Stimulated activated CD8-positive, alpha-beta memory T cell treated with anti-CD3 and anti-CD28 coated beads, Interleukin-4, amount 100 ng/mL, for 4 hours (primary cell): Measurements from ENCODE around the gene KIFC1.

Experiments used
- DNase-seq, 2 donors: peaks; one replicate each; pipeline ENCODE4 v3.0.0-alpha.2; 2020; ENCODE audit warnings: low read depth in 2 of 2, low spot score in 1 of 2

KIFC1 gene

GRCh38 chr6:33440649-33441309, 49.2 kb downstream of the KIFC1 start:
- no peak for DNase-seq

- DNase-seq: no peak
These were observed 49.8 kb downstream of the KIFC1 start for GRCh38 chr6:33441457-33441856.

- DNase-seq: no peak
These were observed 50.7 kb downstream of the KIFC1 start for GRCh38 chr6:33442283-33442682.

GRCh38 chr6:33443025-33443424, 51.4 kb downstream of the KIFC1 start:
- DNase-seq: no peak

- no peak for DNase-seq
These were observed 52.2 kb downstream of the KIFC1 start for GRCh38 chr6:33443619-33444504.

GRCh38 chr6:33445119-33445603, 53.5 kb downstream of the KIFC1 start:
- no peak for DNase-seq

- DNase-seq: no peak
These were observed 54.7 kb downstream of the KIFC1 start for GRCh38 chr6:33446356-33446755.

- DNase-seq: no peak
These were observed 58.8 kb downstream of the KIFC1 start for GRCh38 chr6:33450434-33450833.

GRCh38 chr6:33451606-33452005, 60.0 kb downstream of the KIFC1 start:
- no peak for DNase-seq

GRCh38 chr6:33452496-33452895, 60.9 kb downstream of the KIFC1 start:
- no peak for DNase-seq

GRCh38 chr6:33453393-33454008, 61.9 kb downstream of the KIFC1 start:
- no peak for DNase-seq

GRCh38 chr6:33454009-33454946, 62.7 kb downstream of the KIFC1 start, which contains the start of gene ZBTB9:
Gene ZBTB9, plus strand, starts transcription at chr6:33454576. Its CDS starts 525 bp downstream, at chr6:33455101.
- peak; percentile 81 to 89 for DNase-seq

- DNase-seq: no peak
These were observed 63.4 kb downstream of the KIFC1 start for GRCh38 chr6:33455051-33455450.

- no peak for DNase-seq
These were observed 64.5 kb downstream of the KIFC1 start for GRCh38 chr6:33456156-33456555.

GRCh38 chr6:33458676-33459075, 67.1 kb downstream of the KIFC1 start:
- DNase-seq: no peak

GRCh38 chr6:33459226-33459625, 67.6 kb downstream of the KIFC1 start:
- DNase-seq: no peak
